ENCODE measurements around the gene SFXN3. TPM values are rescaled to one million over a fixed set of nuclear protein-coding genes. Genes with fewer than 3 reads are reported as not detected.

SFXN3 gene
- polyA plus RNA-seq, 1 experiment = 77.8 TPM

GRCh38 chr10:101063050-101063525, 32.1 kb downstream of the SFXN3 start:
- H3K27me3 ChIP-seq (ENCODE audit: control insufficient read depth, insufficient read depth, low read length) = no peaks in the 10 kb centered on the region
- H3K27ac ChIP-seq (ENCODE audit: low read depth, low read length) = no peak overlapping the region
- ChIA-PET CTCF (interaction anchor here (0.5 to 16.2 kb wide), 5 partner anchors 17 to 507 kb away, joined by 3 to 414 read pairs (median 5); no protein-coding TSS in a partner anchor), POLR2A (interaction anchor here (0.9 to 4.0 kb wide), 2 partner anchors 21 to 79 kb away, joined by 3 to 30 read pairs; no protein-coding TSS in a partner anchor)
- DNase-seq (ENCODE audit: low read depth, low spot score) = no peak
- peak overlapping the region; percentile 100 for H3K4me3 ChIP-seq (ENCODE audit: low read depth, low read length)
- H3K9me3 ChIP-seq (ENCODE audit: control insufficient read depth, insufficient read depth, low read length) = no peaks in the 10 kb centered on the region; the same call in 1 of the 2 replicates
- no peak for TF ChIP-seq CTCF (IDR thresholded peaks at IDR 0.05; ENCODE audit: low read depth, low read length)

- DNase-seq (ENCODE audit: low read depth, low spot score) = no peak
- ChIA-PET CTCF (interaction anchor here (0.5 to 16.2 kb wide), 4 partner anchors 18 to 507 kb away, joined by 3 to 414 read pairs (median 9); no protein-coding TSS in a partner anchor), POLR2A (interaction anchor here (0.9 to 4.0 kb wide), 2 partner anchors 21 to 78 kb away, joined by 3 to 30 read pairs; no protein-coding TSS in a partner anchor)
- Histone ChIP-seq H3K9me3 (ENCODE audit: control insufficient read depth, insufficient read depth, low read length) (no peaks in the 10 kb centered on the region; the same call in 1 of the 2 replicates), H3K27ac (ENCODE audit: low read depth, low read length) (no peak overlapping the region), H3K4me3 (ENCODE audit: low read depth, low read length) (no peak overlapping the region), H3K27me3 (ENCODE audit: control insufficient read depth, insufficient read depth, low read length) (no peaks in the 10 kb centered on the region)
- TF ChIP-seq CTCF (IDR thresholded peaks at IDR 0.05; ENCODE audit: low read depth, low read length) = no peak
Observed at GRCh38 chr10:101063548-101064414, 32.7 kb downstream of the SFXN3 start.

GRCh38 chr10:101064415-101065030, 33.5 kb downstream of the SFXN3 start:
- TF ChIP-seq CTCF (IDR thresholded peaks at IDR 0.05; ENCODE audit: low read depth, low read length) = no peak
- CTCF ChIA-PET = interaction anchor here (1.3 to 16.2 kb wide), 3 partner anchors 9 to 46 kb away, joined by 3 to 414 read pairs (median 32); no protein-coding TSS in a partner anchor
- Histone ChIP-seq H3K4me3 (ENCODE audit: low read depth, low read length) (no peak overlapping the region), H3K27ac (ENCODE audit: low read depth, low read length) (no peak overlapping the region), H3K9me3 (ENCODE audit: control insufficient read depth, insufficient read depth, low read length) (no peaks in the 10 kb centered on the region; the same call in 1 of the 2 replicates), H3K27me3 (ENCODE audit: control insufficient read depth, insufficient read depth, low read length) (no peaks in the 10 kb centered on the region)
- POLR2A ChIA-PET = no interaction called here
- no peak for DNase-seq (ENCODE audit: low read depth, low spot score)

GRCh38 chr10:101065481-101066145, 34.6 kb downstream of the SFXN3 start:
- ChIA-PET CTCF (interaction anchor here (1.3 to 16.2 kb wide), 3 partner anchors 8 to 47 kb away, joined by 3 to 414 read pairs (median 32); no protein-coding TSS in a partner anchor), POLR2A (interaction anchor here (0.6 kb wide), 1 partner anchor 704 kb away, joined by 3 read pairs; no protein-coding TSS in a partner anchor)
- Histone ChIP-seq H3K4me3 (ENCODE audit: low read depth, low read length) (peak overlapping the region; percentile 65; the same call in 1 of the 2 replicates), H3K9me3 (ENCODE audit: control insufficient read depth, insufficient read depth, low read length) (no peaks in the 10 kb centered on the region; the same call in 1 of the 2 replicates), H3K27me3 (ENCODE audit: control insufficient read depth, insufficient read depth, low read length) (no peaks in the 10 kb centered on the region), H3K27ac (ENCODE audit: low read depth, low read length) (peak overlapping the region; percentile 39)
- TF ChIP-seq CTCF (IDR thresholded peaks at IDR 0.05; ENCODE audit: low read depth, low read length) = no peak
- DNase-seq (ENCODE audit: low read depth, low spot score) = no peak
